GM23338 (cell line): ENCODE data around the gene PPP2R5A. TPM values are rescaled to one million over a fixed set of nuclear protein-coding genes. Genes with fewer than 3 reads are reported as not detected.

Experiments used
- ATAC-seq: fragments of 200-7000 bp; cut with Tn5 transposase; 3 replicates; pipeline ENCODE4 v1.9.1; 2020
- DNase-seq: peaks from one replicate; pipeline ENCODE4 v3.0.0-alpha.2; 2015; ENCODE audit warnings: low spot score
- H2AFZ ChIP-seq: fragments of 200-600 bp; sonication (generic); 2 replicates; pipeline ENCODE4 v1.8.0; 2016; ENCODE audit warnings: antibody characterized with exemption, mild to moderate bottlenecking, moderate library complexity
- H3F3A ChIP-seq: fragments of 200-600 bp; sonication (generic); replicated peaks from 2 replicates; pipeline ENCODE4 v1.8.0; 2017; ENCODE audit warnings: antibody characterized with exemption, mixed run types, low read depth
- H3K27ac ChIP-seq: fragments of 200-600 bp; sonication (generic); 2 replicates; pipeline ENCODE4 v1.6.1; 2016; ENCODE audit warnings: low read depth
- H3K27me3 ChIP-seq: fragments of 200-600 bp; sonication (generic); 2 replicates; pipeline ENCODE4 v1.8.0; 2016; ENCODE audit warnings: mild to moderate bottlenecking, mixed run types, moderate library complexity; ENCODE audit not compliant: insufficient read depth
- H3K36me3 ChIP-seq: fragments of 200-600 bp; sonication (generic); 2 replicates; pipeline ENCODE4 v1.8.0; 2016; ENCODE audit warnings: mild to moderate bottlenecking; ENCODE audit not compliant: insufficient read depth
- H3K4me1 ChIP-seq: fragments of 200-600 bp; sonication (generic); 2 replicates; pipeline ENCODE4 v1.8.0; 2016; ENCODE audit warnings: mild to moderate bottlenecking, moderate library complexity; ENCODE audit not compliant: insufficient read depth
- H3K4me2 ChIP-seq: fragments of 200-600 bp; sonication (generic); 2 replicates; pipeline ENCODE4 v1.7.1; 2017; ENCODE audit warnings: mixed run types
- H3K4me3 ChIP-seq: fragments of 200-600 bp; sonication (generic); 2 replicates; pipeline ENCODE4 v1.6.1; 2016; ENCODE audit warnings: mixed run types
- H3K79me2 ChIP-seq: fragments of 200-600 bp; sonication (generic); replicated peaks from 2 replicates; pipeline ENCODE4 v1.8.0; 2017; ENCODE audit warnings: mild to moderate bottlenecking; ENCODE audit not compliant: insufficient read depth
- H3K9me2 ChIP-seq: fragments of 200-600 bp; sonication (generic); 2 replicates; pipeline ENCODE4 v1.8.0; 2017; ENCODE audit not compliant: insufficient read depth
- H4K20me1 ChIP-seq: fragments of 200-600 bp; sonication (generic); replicated peaks from 2 replicates; pipeline ENCODE4 v1.8.0; 2017; ENCODE audit warnings: mild to moderate bottlenecking; ENCODE audit not compliant: insufficient read depth
- H3K27ac Mint-ChIP-seq: 2 replicates; pipeline ENCODE4 v1.8.0; 2020; ENCODE audit warnings: inconsistent platforms, mild to moderate bottlenecking, moderate library complexity, mixed read lengths
- H3K27me3 Mint-ChIP-seq: 3 replicates; pipeline ENCODE4 v1.8.0; 2022; ENCODE audit warnings: low read depth, mild to moderate bottlenecking, moderate library complexity, mixed read lengths, inconsistent platforms; ENCODE audit not compliant: insufficient read depth, poor library complexity
- H3K36me3 Mint-ChIP-seq: 3 replicates; pipeline ENCODE4 v1.8.0; 2021; ENCODE audit warnings: low read depth, mild to moderate bottlenecking, inconsistent platforms, moderate library complexity, mixed read lengths
- H3K4me1 Mint-ChIP-seq: 3 replicates; pipeline ENCODE4 v1.8.0; 2020; ENCODE audit warnings: mild to moderate bottlenecking, inconsistent platforms, mixed read lengths
- H3K4me3 Mint-ChIP-seq: 3 replicates; pipeline ENCODE4 v1.8.0; 2021; ENCODE audit warnings: moderate library complexity, mild to moderate bottlenecking, inconsistent platforms, mixed read lengths
- H3K9me3 Mint-ChIP-seq: 3 replicates; pipeline ENCODE4 v1.8.0; 2020; ENCODE audit warnings: moderate library complexity, mild to moderate bottlenecking, inconsistent platforms, mixed read lengths
- CREB1 ChIP-seq: fragments of 250-450 bp; sonication (Bioruptor Pico); IDR thresholded peaks from 2 replicates; pipeline ENCODE4 v1.5.0; 2020; ENCODE audit warnings: low read depth, mild to moderate bottlenecking, moderate library complexity
- CTCF ChIP-seq, 2 experiments: fragments of 200-600 bp in 1 of 2; sonication (generic) in 1 of 2; conservative IDR thresholded peaks; 2 replicates each; pipeline versions ENCODE4 v1.5.1 to v1.6.1; 2016 to 2017; ENCODE audit warnings: antibody characterized with exemption in 2 of 2, low read depth in 2 of 2, mild to moderate bottlenecking in 2 of 2, moderate library complexity in 1 of 2
- ETS1 ChIP-seq: IDR thresholded peaks from 2 replicates; pipeline ENCODE4 v1.6.1; 2016; ENCODE audit warnings: antibody characterized with exemption
- EZH2 ChIP-seq: fragments of 200-600 bp; sonication (generic); IDR thresholded peaks from one replicate; pipeline ENCODE4 v1.8.0; 2017; ENCODE audit warnings: antibody characterized with exemption, mild to moderate bottlenecking, low read depth; ENCODE audit not compliant: unreplicated experiment
- EZH2phosphoT487 ChIP-seq: fragments of 200-600 bp; sonication (generic); IDR thresholded peaks from one replicate; pipeline ENCODE4 v1.8.1; 2018; ENCODE audit warnings: antibody characterized with exemption; ENCODE audit not compliant: unreplicated experiment
- JUNB ChIP-seq: IDR thresholded peaks from one replicate; pipeline ENCODE4 v1.6.1; 2016; ENCODE audit warnings: antibody characterized with exemption; ENCODE audit not compliant: unreplicated experiment
- NANOG ChIP-seq: IDR thresholded peaks from 2 replicates; pipeline ENCODE4 v1.6.1; 2016; ENCODE audit warnings: antibody characterized with exemption, borderline replicate concordance
- POLR2AphosphoS5 ChIP-seq: IDR thresholded peaks from 2 replicates; pipeline ENCODE4 v1.6.1; 2016; ENCODE audit warnings: antibody characterized with exemption, low read depth
- STAT1 ChIP-seq: IDR thresholded peaks from one replicate; pipeline ENCODE4 v1.6.1; 2016; ENCODE audit warnings: antibody characterized with exemption; ENCODE audit not compliant: unreplicated experiment
- ZNF114 ChIP-seq: fragments of 250-450 bp; sonication (Bioruptor Pico); IDR thresholded peaks from 2 replicates; pipeline ENCODE4 v1.5.0; 2020; ENCODE audit warnings: mild to moderate bottlenecking, moderate library complexity
- ZNF331 ChIP-seq: fragments of 250-450 bp; sonication (Bioruptor Pico); IDR thresholded peaks from 2 replicates; pipeline ENCODE4 v1.5.0; 2020; ENCODE audit warnings: low read depth, mild to moderate bottlenecking, moderate library complexity
- polyA plus RNA-seq: library from polyadenylated mRNA; unstranded; fragments of >200 nt; fragmentation: Nextera tagmentation; extraction: Ambion mirVana; gene quantifications from 2 replicates; pipeline ENCODE4 v1.2.1, GENCODE V29; 2016
- total RNA-seq: library from RNA; depleted of rRNA; stranded (reverse); fragments of >200 nt; shearing (Covaris generic); gene quantifications from 2 replicates; pipeline ENCODE4 v1.2.3, GENCODE V29; 2014
- TF ChIP-seq, protein P1 (sequence below): fragments of 250-450 bp; sonication (Bioruptor Pico); IDR thresholded peaks from 2 replicates; pipeline ENCODE4 v1.5.0; 2020; ENCODE audit warnings: mild to moderate bottlenecking, moderate library complexity
- TF ChIP-seq, protein P2 (sequence below): IDR thresholded peaks from one replicate; pipeline ENCODE4 v1.6.1; 2018; ENCODE audit warnings: antibody characterized with exemption; ENCODE audit not compliant: unreplicated experiment

The PPP2R5A gene
- total and polyA plus RNA-seq, 2 experiments from 2014 or later = 16.2 to 43.5 TPM

GRCh38 chr1:212292250-212293105 is 7.3 kb downstream of the PPP2R5A start:
- H3K36me3 Mint-ChIP-seq = no peaks in the 10 kb centered on the region
- TF ChIP-seq POLR2AphosphoS5 (no peak), NANOG (no peak), ETS1 (no peak), EZH2phosphoT487 (no peak), EZH2 (no peak), ZNF331 (CRISPR knock-in tag) (no peak), JUNB (no peak), STAT1 (no peak), CREB1 (CRISPR knock-in tag) (no peak), CTCF (conservative IDR thresholded peaks at IDR 0.05; ENCODE audit: low read depth in 2 of 2) (no peak), ZNF114 (CRISPR knock-in tag) (no peak)
- TF ChIP-seq, protein P1, sequence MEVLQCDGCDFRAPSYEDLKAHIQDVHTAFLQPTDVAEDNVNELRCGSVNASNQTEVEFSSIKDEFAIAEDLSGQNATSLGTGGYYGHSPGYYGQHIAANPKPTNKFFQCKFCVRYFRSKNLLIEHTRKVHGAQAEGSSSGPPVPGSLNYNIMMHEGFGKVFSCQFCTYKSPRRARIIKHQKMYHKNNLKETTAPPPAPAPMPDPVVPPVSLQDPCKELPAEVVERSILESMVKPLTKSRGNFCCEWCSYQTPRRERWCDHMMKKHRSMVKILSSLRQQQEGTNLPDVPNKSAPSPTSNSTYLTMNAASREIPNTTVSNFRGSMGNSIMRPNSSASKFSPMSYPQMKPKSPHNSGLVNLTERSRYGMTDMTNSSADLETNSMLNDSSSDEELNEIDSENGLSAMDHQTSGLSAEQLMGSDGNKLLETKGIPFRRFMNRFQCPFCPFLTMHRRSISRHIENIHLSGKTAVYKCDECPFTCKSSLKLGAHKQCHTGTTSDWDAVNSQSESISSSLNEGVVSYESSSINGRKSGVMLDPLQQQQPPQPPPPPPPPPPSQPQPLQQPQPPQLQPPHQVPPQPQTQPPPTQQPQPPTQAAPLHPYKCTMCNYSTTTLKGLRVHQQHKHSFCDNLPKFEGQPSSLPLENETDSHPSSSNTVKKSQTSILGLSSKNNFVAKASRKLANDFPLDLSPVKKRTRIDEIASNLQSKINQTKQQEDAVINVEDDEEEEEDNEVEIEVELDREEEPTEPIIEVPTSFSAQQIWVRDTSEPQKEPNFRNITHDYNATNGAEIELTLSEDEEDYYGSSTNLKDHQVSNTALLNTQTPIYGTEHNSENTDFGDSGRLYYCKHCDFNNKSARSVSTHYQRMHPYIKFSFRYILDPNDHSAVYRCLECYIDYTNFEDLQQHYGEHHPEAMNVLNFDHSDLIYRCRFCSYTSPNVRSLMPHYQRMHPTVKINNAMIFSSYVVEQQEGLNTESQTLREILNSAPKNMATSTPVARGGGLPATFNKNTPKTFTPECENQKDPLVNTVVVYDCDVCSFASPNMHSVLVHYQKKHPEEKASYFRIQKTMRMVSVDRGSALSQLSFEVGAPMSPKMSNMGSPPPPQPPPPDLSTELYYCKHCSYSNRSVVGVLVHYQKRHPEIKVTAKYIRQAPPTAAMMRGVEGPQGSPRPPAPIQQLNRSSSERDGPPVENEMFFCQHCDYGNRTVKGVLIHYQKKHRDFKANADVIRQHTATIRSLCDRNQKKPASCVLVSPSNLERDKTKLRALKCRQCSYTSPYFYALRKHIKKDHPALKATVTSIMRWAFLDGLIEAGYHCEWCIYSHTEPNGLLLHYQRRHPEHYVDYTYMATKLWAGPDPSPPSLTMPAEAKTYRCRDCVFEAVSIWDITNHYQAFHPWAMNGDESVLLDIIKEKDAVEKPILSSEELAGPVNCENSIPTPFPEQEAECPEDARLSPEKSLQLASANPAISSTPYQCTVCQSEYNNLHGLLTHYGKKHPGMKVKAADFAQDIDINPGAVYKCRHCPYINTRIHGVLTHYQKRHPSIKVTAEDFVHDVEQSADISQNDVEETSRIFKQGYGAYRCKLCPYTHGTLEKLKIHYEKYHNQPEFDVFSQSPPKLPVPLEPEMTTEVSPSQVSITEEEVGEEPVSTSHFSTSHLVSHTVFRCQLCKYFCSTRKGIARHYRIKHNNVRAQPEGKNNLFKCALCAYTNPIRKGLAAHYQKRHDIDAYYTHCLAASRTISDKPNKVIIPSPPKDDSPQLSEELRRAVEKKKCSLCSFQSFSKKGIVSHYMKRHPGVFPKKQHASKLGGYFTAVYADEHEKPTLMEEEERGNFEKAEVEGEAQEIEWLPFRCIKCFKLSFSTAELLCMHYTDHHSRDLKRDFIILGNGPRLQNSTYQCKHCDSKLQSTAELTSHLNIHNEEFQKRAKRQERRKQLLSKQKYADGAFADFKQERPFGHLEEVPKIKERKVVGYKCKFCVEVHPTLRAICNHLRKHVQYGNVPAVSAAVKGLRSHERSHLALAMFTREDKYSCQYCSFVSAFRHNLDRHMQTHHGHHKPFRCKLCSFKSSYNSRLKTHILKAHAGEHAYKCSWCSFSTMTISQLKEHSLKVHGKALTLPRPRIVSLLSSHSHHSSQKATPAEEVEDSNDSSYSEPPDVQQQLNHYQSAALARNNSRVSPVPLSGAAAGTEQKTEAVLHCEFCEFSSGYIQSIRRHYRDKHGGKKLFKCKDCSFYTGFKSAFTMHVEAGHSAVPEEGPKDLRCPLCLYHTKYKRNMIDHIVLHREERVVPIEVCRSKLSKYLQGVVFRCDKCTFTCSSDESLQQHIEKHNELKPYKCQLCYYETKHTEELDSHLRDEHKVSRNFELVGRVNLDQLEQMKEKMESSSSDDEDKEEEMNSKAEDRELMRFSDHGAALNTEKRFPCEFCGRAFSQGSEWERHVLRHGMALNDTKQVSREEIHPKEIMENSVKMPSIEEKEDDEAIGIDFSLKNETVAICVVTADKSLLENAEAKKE (CRISPR knock-in tag) = no peak
- TF ChIP-seq, protein P2, sequence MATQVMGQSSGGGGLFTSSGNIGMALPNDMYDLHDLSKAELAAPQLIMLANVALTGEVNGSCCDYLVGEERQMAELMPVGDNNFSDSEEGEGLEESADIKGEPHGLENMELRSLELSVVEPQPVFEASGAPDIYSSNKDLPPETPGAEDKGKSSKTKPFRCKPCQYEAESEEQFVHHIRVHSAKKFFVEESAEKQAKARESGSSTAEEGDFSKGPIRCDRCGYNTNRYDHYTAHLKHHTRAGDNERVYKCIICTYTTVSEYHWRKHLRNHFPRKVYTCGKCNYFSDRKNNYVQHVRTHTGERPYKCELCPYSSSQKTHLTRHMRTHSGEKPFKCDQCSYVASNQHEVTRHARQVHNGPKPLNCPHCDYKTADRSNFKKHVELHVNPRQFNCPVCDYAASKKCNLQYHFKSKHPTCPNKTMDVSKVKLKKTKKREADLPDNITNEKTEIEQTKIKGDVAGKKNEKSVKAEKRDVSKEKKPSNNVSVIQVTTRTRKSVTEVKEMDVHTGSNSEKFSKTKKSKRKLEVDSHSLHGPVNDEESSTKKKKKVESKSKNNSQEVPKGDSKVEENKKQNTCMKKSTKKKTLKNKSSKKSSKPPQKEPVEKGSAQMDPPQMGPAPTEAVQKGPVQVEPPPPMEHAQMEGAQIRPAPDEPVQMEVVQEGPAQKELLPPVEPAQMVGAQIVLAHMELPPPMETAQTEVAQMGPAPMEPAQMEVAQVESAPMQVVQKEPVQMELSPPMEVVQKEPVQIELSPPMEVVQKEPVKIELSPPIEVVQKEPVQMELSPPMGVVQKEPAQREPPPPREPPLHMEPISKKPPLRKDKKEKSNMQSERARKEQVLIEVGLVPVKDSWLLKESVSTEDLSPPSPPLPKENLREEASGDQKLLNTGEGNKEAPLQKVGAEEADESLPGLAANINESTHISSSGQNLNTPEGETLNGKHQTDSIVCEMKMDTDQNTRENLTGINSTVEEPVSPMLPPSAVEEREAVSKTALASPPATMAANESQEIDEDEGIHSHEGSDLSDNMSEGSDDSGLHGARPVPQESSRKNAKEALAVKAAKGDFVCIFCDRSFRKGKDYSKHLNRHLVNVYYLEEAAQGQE = no peak
- ATAC-seq (no peak), DNase-seq (no peak)
- no peaks in the 10 kb centered on the region for H4K20me1 ChIP-seq
- H3K9me2 ChIP-seq = no peaks in the 10 kb centered on the region
- H3K27me3 Mint-ChIP-seq = peaks cover 2% of the 10 kb centered on the region
- H3K4me1 ChIP-seq = peaks cover 29% of the 10 kb centered on the region
- H3K4me3 Mint-ChIP-seq = no peak overlapping the region
- no peak overlapping the region for H2AFZ ChIP-seq
- H3K4me2 ChIP-seq = no peak overlapping the region
- no peaks in the 10 kb centered on the region for H3K9me3 Mint-ChIP-seq
- H3K36me3 ChIP-seq = no peaks in the 10 kb centered on the region
- no peak overlapping the region for H3K27ac ChIP-seq
- no peaks in the 10 kb centered on the region for H3K27me3 ChIP-seq
- H3K4me3 ChIP-seq = no peak overlapping the region
- H3K27ac Mint-ChIP-seq = no peak overlapping the region; the same call in 1 of the 2 replicates
- H3F3A ChIP-seq = no peaks in the 10 kb centered on the region
- peaks cover 55% of the 10 kb centered on the region for H3K4me1 Mint-ChIP-seq
- peaks cover 93% of the 10 kb centered on the region for H3K79me2 ChIP-seq
